HL-60 (cell line): ENCODE measurements around the gene POLE4.

Source experiments
- CTCF ChIP-seq: IDR thresholded peaks from one replicate; pipeline ENCODE4 v1.5.1; 2011; ENCODE audit warnings: low read length, control low read depth, inconsistent platforms; ENCODE audit not compliant: insufficient read depth
- SPI1 ChIP-seq: IDR thresholded peaks from 2 replicates; pipeline ENCODE4 v1.6.1; 2012; ENCODE audit warnings: low read depth, mild to moderate bottlenecking, borderline replicate concordance

- TF ChIP-seq CTCF (no peak), SPI1 (no peak)
These were observed 26.5 kb upstream of the POLE4 start for GRCh38 chr2:74931940-74932339.
